HG03342 (cell line): ENCODE measurements around the gene SCN8A.

Experiments used
- ATAC-seq: cut with Tn5 transposase; IDR thresholded peaks from one replicate; pipeline ENCODE4 v1.9.1; 2021; ENCODE audit warnings: mild to moderate bottlenecking, moderate library complexity; ENCODE audit not compliant: unreplicated experiment

The SCN8A gene

DNA sequence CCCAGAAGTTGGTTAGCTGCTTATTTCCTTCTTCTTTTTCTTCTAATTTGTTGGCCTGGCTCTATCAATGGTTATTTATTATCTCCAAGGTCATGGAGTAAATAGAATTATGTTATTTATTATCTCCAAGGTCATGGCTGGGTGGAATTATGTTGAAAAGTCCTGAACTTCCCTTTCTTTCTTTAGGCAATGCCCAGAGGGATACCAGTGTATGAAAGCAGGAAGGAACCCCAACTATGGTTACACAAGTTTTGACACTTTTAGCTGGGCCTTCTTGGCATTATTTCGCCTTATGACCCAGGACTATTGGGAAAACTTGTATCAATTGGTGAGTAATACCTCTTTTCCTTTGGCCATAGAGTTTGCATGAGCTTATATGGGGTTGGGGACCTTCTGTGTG lies 111.6 kb downstream of the SCN8A start:
- ATAC-seq: no peak

DNA sequence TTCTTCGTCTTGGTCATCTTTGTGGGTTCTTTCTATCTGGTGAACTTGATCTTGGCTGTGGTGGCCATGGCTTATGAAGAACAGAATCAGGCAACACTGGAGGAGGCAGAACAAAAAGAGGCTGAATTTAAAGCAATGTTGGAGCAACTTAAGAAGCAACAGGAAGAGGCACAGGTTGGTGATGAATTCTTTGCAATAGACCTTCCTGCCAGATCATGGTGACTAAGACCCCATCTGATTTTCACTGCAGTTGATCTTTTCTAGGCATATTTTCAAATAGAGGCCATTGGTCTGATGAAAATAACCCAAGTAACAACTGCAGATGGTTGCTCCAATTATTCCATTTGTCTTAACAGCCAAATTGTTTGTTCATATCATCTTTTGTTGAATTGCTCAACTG lies 114.4 kb downstream of the SCN8A start:
- ATAC-seq: no peak

- no peak for ATAC-seq
Measured at GRCh38 chr12:51706206-51706605, 115.2 kb downstream of the SCN8A start.

- no peak for ATAC-seq
Measured at GRCh38 chr12:51714666-51715065, 123.6 kb downstream of the SCN8A start.

- ATAC-seq: no peak
Measured at GRCh38 chr12:51717326-51717925, 126.4 kb downstream of the SCN8A start.

- no peak for ATAC-seq
Measured at GRCh38 chr12:51721282-51721940, 130.4 kb downstream of the SCN8A start.

DNA sequence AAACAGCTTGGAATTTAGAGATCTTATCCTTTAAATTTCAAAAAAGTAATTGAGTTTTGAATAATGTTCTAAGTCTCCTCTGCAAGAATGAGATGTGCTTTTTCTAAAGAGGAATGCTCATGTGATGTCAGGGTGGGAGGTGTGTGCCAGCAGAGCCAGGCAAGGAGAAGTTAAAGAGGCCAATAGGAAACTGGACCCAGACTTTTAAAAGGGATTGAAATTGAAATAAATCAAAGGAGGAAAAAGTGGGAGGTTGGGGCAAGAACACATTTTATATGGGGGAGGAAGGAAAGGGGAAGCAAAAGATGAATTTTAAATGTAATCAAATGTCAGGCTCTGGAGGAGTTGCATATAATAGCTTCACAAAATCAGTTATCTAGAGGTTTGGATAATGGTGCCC lies 131.4 kb downstream of the SCN8A start:
- ATAC-seq: no peak

- no peak for ATAC-seq
Measured at GRCh38 chr12:51726161-51726560, 135.1 kb downstream of the SCN8A start.

DNA sequence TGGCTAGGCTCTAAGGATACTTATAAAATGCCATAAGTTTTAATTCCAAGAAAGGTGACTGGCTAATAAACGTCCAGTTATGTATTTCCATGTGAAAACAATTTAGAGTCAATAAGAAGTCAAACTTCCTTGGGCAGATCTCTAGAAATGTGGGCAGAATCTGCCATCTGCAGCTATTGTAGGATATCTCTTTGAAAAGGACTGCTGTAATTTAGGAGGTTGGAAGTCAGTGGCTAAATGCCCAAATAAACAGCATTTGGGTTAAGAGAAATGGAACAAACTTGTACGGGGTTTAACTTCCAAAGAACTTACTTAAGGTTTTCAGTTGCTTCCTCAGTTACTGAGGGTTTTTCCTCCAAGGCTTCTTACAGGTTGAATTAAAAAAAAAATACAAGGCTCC lies 135.9 kb downstream of the SCN8A start:
- no peak for ATAC-seq

GRCh38 chr12:51729331-51729730 lies 138.3 kb downstream of the SCN8A start:
- ATAC-seq: no peak

- no peak for ATAC-seq
Measured at GRCh38 chr12:51730745-51731144, 139.7 kb downstream of the SCN8A start.

- no peak for ATAC-seq
Measured at GRCh38 chr12:51740536-51740935, 149.5 kb downstream of the SCN8A start.

DNA sequence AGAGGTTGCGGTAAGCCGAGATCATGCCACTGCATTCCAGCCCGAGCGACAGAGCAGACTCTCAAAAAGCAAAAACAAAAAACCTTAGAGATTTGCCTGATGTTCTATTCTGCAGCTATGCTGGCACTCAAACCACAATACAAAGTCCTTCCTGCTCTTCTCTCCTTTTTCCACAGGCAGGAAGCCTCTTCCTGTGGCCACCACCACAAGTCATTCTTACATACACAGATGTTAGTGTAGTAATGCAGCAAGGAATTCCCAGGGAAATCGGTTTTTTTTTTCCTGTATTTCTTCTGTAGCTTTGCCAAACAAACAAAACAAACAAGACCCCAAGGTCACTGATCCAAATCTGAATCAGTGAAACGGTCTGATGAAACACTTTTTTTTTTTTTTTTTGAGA lies 153.2 kb downstream of the SCN8A start:
- no peak for ATAC-seq

- no peak for ATAC-seq
Measured at GRCh38 chr12:51744957-51745356, 153.9 kb downstream of the SCN8A start.

GRCh38 chr12:51746416-51746815 lies 155.4 kb downstream of the SCN8A start:
- no peak for ATAC-seq

- ATAC-seq: no peak
Measured at GRCh38 chr12:51748235-51748634, 157.2 kb downstream of the SCN8A start.

DNA sequence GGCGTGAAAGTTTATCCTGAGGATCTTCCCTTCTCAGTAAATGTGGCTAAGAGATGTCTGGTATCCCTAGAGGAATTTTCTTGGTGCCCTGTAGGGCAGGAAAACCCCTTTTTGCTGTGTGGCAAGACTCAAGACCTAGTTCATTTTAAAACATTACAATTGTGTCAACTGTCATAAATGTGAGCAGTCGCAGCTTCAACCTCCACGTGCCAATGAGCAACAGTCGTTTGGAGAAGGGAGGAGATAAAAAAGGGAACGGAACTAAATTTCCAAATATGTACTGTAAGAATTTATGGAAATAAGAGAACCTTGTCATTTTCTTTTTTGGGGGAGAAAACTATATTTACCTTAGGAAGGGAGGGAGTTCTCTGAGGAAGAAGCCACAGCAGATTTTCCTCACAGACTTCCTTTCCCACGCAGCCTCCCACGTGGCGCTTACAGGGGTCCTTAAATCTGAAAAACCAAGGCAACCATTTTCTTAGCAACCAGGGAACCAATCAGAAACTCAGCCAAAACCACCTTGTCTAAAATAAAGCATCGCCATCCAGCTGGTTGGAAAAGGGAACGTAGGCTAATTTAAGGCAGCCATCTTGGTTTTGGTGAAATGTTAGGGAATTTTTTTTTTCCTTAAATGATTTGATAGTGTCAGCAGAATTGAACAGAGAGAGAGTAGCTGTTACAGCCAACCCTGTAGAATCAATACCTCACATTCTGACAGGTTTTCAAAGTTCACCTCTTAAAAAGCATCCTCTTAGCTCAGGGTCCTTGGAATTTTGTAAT lies 158.4 kb downstream of the SCN8A start:
- no peak for ATAC-seq

DNA sequence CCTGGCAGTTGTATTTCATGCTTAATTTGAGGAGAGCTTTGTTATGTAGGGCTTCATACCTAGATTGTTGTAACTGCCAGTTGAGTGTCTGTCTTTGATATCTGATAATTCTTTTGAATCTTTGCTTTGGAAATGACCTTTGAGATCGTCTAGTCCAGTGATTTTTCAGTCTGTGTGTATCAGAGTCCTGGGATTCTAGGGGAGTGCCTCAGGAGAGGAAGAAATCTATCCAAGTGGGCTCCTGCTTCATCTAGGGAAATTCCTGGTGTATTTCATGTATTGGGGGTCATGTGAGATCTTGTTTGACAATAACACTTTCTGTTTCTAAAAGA lies 158.9 kb downstream of the SCN8A start:
- ATAC-seq: no peak

GRCh38 chr12:51751661-51752060 lies 160.6 kb downstream of the SCN8A start:
- ATAC-seq: no peak

DNA sequence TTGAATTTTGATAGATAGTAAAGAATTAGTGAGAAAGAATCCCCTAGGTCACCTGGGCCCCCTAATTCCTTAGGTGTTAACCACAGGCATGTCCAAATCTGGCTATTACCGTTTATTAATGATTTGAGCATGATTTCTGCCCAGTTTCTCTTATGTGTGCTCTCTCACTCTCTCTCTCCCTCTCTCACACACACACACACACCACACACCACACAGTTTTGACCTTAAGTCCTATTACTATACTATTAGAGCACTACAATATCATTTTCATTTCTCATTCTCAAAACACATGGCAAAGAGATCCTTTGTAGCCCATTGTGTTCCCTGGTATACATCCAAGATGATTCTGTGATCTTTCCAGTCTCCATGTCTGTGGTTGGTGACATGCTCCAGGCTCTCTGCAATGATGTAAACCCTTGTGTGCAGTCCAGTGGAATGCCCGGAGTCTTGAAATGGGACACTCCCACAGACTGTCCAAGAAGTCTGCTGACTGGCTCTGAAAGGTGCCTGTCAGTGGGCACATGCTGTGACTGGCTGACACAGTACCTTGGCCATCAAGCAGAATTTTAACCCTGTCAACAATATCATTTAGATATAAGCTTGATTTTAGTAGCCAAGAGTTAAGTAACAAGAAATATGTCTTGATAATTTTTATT lies 161.3 kb downstream of the SCN8A start:
- no peak for ATAC-seq

DNA sequence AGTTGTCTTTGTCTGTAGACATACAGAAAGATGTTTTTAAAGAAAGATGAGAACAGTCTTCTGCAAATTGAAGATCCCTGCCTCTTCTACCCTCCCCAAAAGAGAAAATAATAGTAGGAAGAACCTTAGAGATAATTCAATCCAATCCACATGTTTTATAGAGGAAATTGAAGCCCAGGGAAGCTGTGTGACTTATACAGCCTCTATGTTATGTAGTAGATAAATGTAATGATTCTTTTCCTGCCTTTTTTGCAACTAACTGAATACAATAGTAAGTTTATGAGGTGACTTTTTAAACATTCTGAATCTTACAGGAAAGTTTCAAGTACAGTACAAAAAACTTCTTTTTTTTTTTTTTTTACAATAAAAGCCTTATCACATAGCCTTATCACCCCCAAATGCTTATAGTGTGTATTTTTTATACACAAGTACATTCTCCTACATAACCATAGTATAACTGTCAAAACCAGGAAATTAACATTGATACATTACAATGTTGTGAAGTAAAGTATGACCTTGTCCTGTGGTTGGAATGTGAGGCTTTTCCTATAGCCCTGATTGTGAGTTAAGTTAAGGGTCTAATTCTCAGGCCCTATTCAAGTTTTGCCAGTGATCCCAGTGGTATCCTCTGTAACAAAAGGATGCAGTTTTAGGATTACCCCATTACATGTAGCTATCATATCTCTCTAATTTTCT lies 163.1 kb downstream of the SCN8A start:
- ATAC-seq: no peak
